IMR-90 (cell line): ENCODE data around the gene PRAME. TPM values are rescaled to one million over a fixed set of nuclear protein-coding genes. Genes with fewer than 3 reads are reported as not detected.

Experiments
- ATAC-seq: fragments of 200-7000 bp; cut with Tn5 transposase; 2 replicates; pipeline ENCODE4 v1.9.1; 2020; ENCODE audit warnings: low read depth, mild to moderate bottlenecking, moderate library complexity
- BruUV-seq: library from RNA; stranded (reverse); fragments of 400-500 nt; replicated peaks from 2 replicates; lab custom pipeline; 2021; lab: Mats Ljungman, UMichigan
- CTCF ChIA-PET: fragments of 300-600 bp; formaldehyde crosslinking; extraction: SDS; loops from one replicate; lab custom pipeline; 2021; ENCODE audit warnings: antibody characterized with exemption; lab: Yijun Ruan, JAX
- POLR2A ChIA-PET: fragments of 300-600 bp; sonication (Branson Sonifier 250); formaldehyde crosslinking; loops from one replicate; lab custom pipeline; 2022; ENCODE audit warnings: antibody characterized with exemption; ENCODE audit not compliant: unreplicated experiment; lab: Charles Lee
- DNase-seq: peaks from one replicate; pipeline ENCODE4 v3.0.0; 2013
- H2AFZ ChIP-seq: replicated peaks from 2 replicates; pipeline ENCODE3; 2013; ENCODE audit warnings: low read length, mild to moderate bottlenecking; ENCODE audit not compliant: poor library complexity
- H2AK5ac ChIP-seq: 2 replicates; pipeline ENCODE4 v1.6.1; 2013; ENCODE audit warnings: low read depth, low read length, inconsistent platforms
- H2AK9ac ChIP-seq: replicated peaks from 2 replicates; pipeline ENCODE3; 2013; ENCODE audit warnings: mild to moderate bottlenecking, low read depth, low read length, moderate library complexity; ENCODE audit not compliant: poor library complexity
- H2BK120ac ChIP-seq: 2 replicates; pipeline ENCODE4 v1.6.1; 2013; ENCODE audit warnings: low read depth, low read length, inconsistent platforms
- H2BK15ac ChIP-seq: 3 replicates; pipeline ENCODE4 v1.6.1; 2013; ENCODE audit warnings: low read depth, low read length, inconsistent platforms
- H2BK20ac ChIP-seq: 2 replicates; pipeline ENCODE4 v1.6.1; 2013; ENCODE audit warnings: low read depth, mild to moderate bottlenecking, inconsistent platforms, low read length, moderate library complexity
- H2BK5ac ChIP-seq: 2 replicates; pipeline ENCODE4 v1.6.1; 2013; ENCODE audit warnings: mild to moderate bottlenecking, low read depth, low read length, inconsistent platforms; ENCODE audit not compliant: poor library complexity, severe bottlenecking
- H3K14ac ChIP-seq: replicated peaks from 2 replicates; pipeline ENCODE4 v1.6.1; 2013; ENCODE audit warnings: low read depth, low read length, inconsistent platforms
- H3K18ac ChIP-seq: 2 replicates; pipeline ENCODE4 v1.6.1; 2013; ENCODE audit warnings: low read depth, low read length, control low read depth
- H3K23ac ChIP-seq: 2 replicates; pipeline ENCODE4 v1.6.1; 2013; ENCODE audit warnings: low read depth, low read length, inconsistent platforms
- H3K27ac ChIP-seq: 2 replicates; pipeline ENCODE4 v1.5.1; 2013; ENCODE audit warnings: mild to moderate bottlenecking, control low read depth, low read length; ENCODE audit not compliant: insufficient read depth
- H3K27me3 ChIP-seq: 2 replicates; pipeline ENCODE4 v1.6.1; 2013; ENCODE audit warnings: low read length; ENCODE audit not compliant: control insufficient read depth, insufficient read depth
- H3K36me3 ChIP-seq: 2 replicates; pipeline ENCODE4 v1.6.1; 2013; ENCODE audit warnings: low read length, mixed read lengths; ENCODE audit not compliant: control insufficient read depth, insufficient read depth
- H3K4ac ChIP-seq: 2 replicates; pipeline ENCODE4 v1.6.1; 2013; ENCODE audit warnings: low read depth, low read length, inconsistent platforms
- H3K4me1 ChIP-seq: 2 replicates; pipeline ENCODE4 v1.6.1; 2013; ENCODE audit warnings: low read length, mixed read lengths; ENCODE audit not compliant: control insufficient read depth, insufficient read depth
- H3K4me2 ChIP-seq: 2 replicates; pipeline ENCODE4 v1.6.1; 2013; ENCODE audit warnings: low read depth, mild to moderate bottlenecking, control low read depth, low read length, moderate library complexity
- H3K4me3 ChIP-seq: 2 replicates; pipeline ENCODE4 v1.5.1; 2013; ENCODE audit warnings: low read depth, mild to moderate bottlenecking, control low read depth, low read length, moderate library complexity; ENCODE audit not compliant: insufficient read depth
- H3K56ac ChIP-seq: 2 replicates; pipeline ENCODE4 v1.6.1; 2013; ENCODE audit warnings: low read length, inconsistent platforms; ENCODE audit not compliant: insufficient read depth; ENCODE audit errors: extremely low read depth
- H3K79me1 ChIP-seq, 2 experiments: 2 replicates each; pipeline ENCODE4 v1.6.1; 2013; ENCODE audit warnings: low read length in 2 of 2, inconsistent platforms in 1 of 2, low read depth in 1 of 2
- H3K9ac ChIP-seq: 2 replicates; pipeline ENCODE4 v1.6.1; 2013; ENCODE audit warnings: low read depth, low read length, control low read depth
- H3K9me1 ChIP-seq: 2 replicates; pipeline ENCODE4 v1.6.1; 2013; ENCODE audit warnings: low read length, inconsistent platforms; ENCODE audit not compliant: insufficient read depth
- H3K9me3 ChIP-seq: 2 replicates; pipeline ENCODE4 v1.6.1; 2013; ENCODE audit warnings: low read length; ENCODE audit not compliant: control insufficient read depth, insufficient read depth
- H4K20me1 ChIP-seq: 2 replicates; pipeline ENCODE4 v1.6.1; 2013; ENCODE audit warnings: low read length, inconsistent platforms; ENCODE audit not compliant: insufficient read depth
- H4K5ac ChIP-seq: 2 replicates; pipeline ENCODE4 v1.6.1; 2013; ENCODE audit warnings: mild to moderate bottlenecking, low read depth, low read length, control low read depth
- H4K8ac ChIP-seq, 2 experiments: 2 replicates each; pipeline ENCODE4 v1.6.1; 2013; ENCODE audit warnings: low read depth in 2 of 2, low read length in 2 of 2, control low read depth in 1 of 2, inconsistent platforms in 1 of 2
- H4K91ac ChIP-seq: 2 replicates; pipeline ENCODE4 v1.6.1; 2013; ENCODE audit warnings: low read depth, low read length, inconsistent platforms; ENCODE audit not compliant: insufficient read depth
- CEBPB ChIP-seq: IDR thresholded peaks from 2 replicates; pipeline ENCODE4 v1.6.1; 2012; ENCODE audit warnings: low read depth, low read length, improper control_type of control experiment
- FOS ChIP-seq: fragments of 150-350 bp; IDR thresholded peaks from 2 replicates; pipeline ENCODE4 v1.6.1; 2016; ENCODE audit warnings: low read depth, low read length
- MAFK ChIP-seq: IDR thresholded peaks from 2 replicates; pipeline ENCODE4 v1.6.1; 2012; ENCODE audit warnings: low read depth, low read length, improper control_type of control experiment
- MAZ ChIP-seq: IDR thresholded peaks from 2 replicates; pipeline ENCODE4 v1.6.1; 2012; ENCODE audit warnings: low read depth, mild to moderate bottlenecking, low read length, improper control_type of control experiment, moderate library complexity, borderline replicate concordance
- NFE2L2 ChIP-seq: fragments of 150-350 bp; IDR thresholded peaks from 2 replicates; pipeline ENCODE4 v1.6.1; 2016; ENCODE audit warnings: low read depth, mild to moderate bottlenecking, low read length
- POLR2A ChIP-seq: IDR thresholded peaks from 2 replicates; pipeline ENCODE4 v1.6.1; 2012; ENCODE audit warnings: mild to moderate bottlenecking, low read depth, low read length
- RAD21 ChIP-seq: IDR thresholded peaks from 2 replicates; pipeline ENCODE4 v1.6.1; 2012; ENCODE audit warnings: low read length, improper control_type of control experiment
- RCOR1 ChIP-seq: IDR thresholded peaks from 2 replicates; pipeline ENCODE4 v1.6.1; 2012; ENCODE audit warnings: mild to moderate bottlenecking, low read length, improper control_type of control experiment; ENCODE audit not compliant: insufficient replicate concordance
- RFX5 ChIP-seq: IDR thresholded peaks from 2 replicates; pipeline ENCODE4 v1.8.0; 2012; ENCODE audit warnings: low read depth, mild to moderate bottlenecking, low read length, moderate library complexity
- WGBS, 2 experiments: methylation state at CpG; one replicate each; pipeline versions ENCODE4 v1.1.5 to v1.1.7; 2013; ENCODE audit warnings: missing lambda C conversion rate in 2 of 2; ENCODE audit not compliant: insufficient read length in 1 of 2; ENCODE audit errors: extremely low coverage in 2 of 2; 5-methylcytosine and 5-hydroxymethylcytosine counted together
- dilution Hi-C: fragments of 300-500 bp; cut with HindIII; formaldehyde crosslinking; loops from one replicate; pipeline ENCODE4 v1.14.3; 2018; ENCODE audit warnings: low sequenced_read_pairs; ENCODE audit not compliant: unreplicated experiment
- in situ Hi-C: fragments of 300-500 bp; cut with MboI; formaldehyde crosslinking; loops from 3 replicates; pipeline ENCODE4 v1.14.3; 2019; ENCODE audit warnings: low sequenced_read_pairs, inconsistent platforms, mixed read lengths
- intact Hi-C: fragments of 100-400 bp; cut with micrococcal nuclease; formaldehyde crosslinking; loops from 2 replicates; pipeline ENCODE4 v1.10.0; 2022
- polyA plus RNA-seq, 3 experiments: library from polyadenylated mRNA; depleted of rRNA; stranded (reverse); fragments of >200 nt; gene quantifications; 2 replicates each; pipeline ENCODE4 v1.2.3, GENCODE V29; 2012; ENCODE audit warnings: low replicate concordance in 1 of 3
- total RNA-seq: library from RNA; depleted of rRNA; stranded (reverse); fragments of >200 nt; gene quantifications from 2 replicates; pipeline ENCODE4 v1.2.3, GENCODE V29; 2012
- TF ChIP-seq, protein P1 (sequence below): conservative IDR thresholded peaks from 2 replicates; pipeline ENCODE4 v1.5.1; 2012; ENCODE audit warnings: mild to moderate bottlenecking, low read depth, low read length, improper control_type of control experiment
- TF ChIP-seq, protein P2 (sequence below): fragments of 150-350 bp; IDR thresholded peaks from 2 replicates; pipeline ENCODE4 v1.6.1; 2016; ENCODE audit warnings: low read depth, mild to moderate bottlenecking, low read length, moderate library complexity, borderline replicate concordance

PRAME gene
- total and polyA plus RNA-seq, 2 of the 4 experiments (the other 2 are of a cell fraction) = not detected

DNA sequence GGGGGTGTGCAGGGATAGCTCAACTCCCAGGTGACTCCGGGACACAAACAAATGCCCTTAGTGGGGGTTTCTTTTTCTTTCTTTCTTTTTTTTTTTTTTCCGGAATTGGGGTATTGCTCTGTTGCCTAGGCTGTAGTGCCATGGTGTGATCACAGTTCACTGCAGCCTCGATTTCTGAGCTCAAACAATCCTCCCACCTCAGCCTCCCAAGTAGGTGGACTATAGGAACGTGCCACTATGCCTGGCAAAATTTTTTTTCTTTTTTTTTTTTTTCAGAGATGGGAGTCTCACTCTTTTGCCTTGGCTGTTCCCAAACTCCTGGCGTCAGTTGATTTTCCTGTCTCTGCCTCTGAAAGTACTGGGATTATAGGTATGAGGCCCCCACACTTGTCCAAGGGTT, 25.2 kb downstream of the PRAME start:
- H3K36me3 ChIP-seq = no peaks in the 10 kb centered on the region
- H4K8ac ChIP-seq = no peak overlapping the region
- no peaks in the 10 kb centered on the region for H3K9me1 ChIP-seq
- no peak overlapping the region for H2BK20ac ChIP-seq
- no peak overlapping the region for H4K5ac ChIP-seq
- H3K79me1 ChIP-seq = no peaks in the 10 kb centered on the region
- no peak overlapping the region for H3K9ac ChIP-seq
- no CpG with 5 or more reads among the region's 5 CpGs for WGBS, 2 experiments
- TF ChIP-seq CEBPB (no peak), MAFK (no peak), RAD21 (no peak), RFX5 (no peak), POLR2A (no peak), MAZ (no peak), RCOR1 (no peak), NFE2L2 (no peak), FOS (no peak)
- TF ChIP-seq, protein P1, sequence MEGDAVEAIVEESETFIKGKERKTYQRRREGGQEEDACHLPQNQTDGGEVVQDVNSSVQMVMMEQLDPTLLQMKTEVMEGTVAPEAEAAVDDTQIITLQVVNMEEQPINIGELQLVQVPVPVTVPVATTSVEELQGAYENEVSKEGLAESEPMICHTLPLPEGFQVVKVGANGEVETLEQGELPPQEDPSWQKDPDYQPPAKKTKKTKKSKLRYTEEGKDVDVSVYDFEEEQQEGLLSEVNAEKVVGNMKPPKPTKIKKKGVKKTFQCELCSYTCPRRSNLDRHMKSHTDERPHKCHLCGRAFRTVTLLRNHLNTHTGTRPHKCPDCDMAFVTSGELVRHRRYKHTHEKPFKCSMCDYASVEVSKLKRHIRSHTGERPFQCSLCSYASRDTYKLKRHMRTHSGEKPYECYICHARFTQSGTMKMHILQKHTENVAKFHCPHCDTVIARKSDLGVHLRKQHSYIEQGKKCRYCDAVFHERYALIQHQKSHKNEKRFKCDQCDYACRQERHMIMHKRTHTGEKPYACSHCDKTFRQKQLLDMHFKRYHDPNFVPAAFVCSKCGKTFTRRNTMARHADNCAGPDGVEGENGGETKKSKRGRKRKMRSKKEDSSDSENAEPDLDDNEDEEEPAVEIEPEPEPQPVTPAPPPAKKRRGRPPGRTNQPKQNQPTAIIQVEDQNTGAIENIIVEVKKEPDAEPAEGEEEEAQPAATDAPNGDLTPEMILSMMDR = no peak
- TF ChIP-seq, protein P2, sequence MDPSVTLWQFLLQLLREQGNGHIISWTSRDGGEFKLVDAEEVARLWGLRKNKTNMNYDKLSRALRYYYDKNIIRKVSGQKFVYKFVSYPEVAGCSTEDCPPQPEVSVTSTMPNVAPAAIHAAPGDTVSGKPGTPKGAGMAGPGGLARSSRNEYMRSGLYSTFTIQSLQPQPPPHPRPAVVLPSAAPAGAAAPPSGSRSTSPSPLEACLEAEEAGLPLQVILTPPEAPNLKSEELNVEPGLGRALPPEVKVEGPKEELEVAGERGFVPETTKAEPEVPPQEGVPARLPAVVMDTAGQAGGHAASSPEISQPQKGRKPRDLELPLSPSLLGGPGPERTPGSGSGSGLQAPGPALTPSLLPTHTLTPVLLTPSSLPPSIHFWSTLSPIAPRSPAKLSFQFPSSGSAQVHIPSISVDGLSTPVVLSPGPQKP = no peak
- ATAC-seq (no peak), DNase-seq (no peak)
- in situ Hi-C loops = no loop called here
- H3K27ac ChIP-seq = no peak overlapping the region
- H2AK5ac ChIP-seq = no peak overlapping the region
- no peak overlapping the region for H4K91ac ChIP-seq
- H3K9me3 ChIP-seq = no peaks in the 10 kb centered on the region
- no peaks in the 10 kb centered on the region for H4K20me1 ChIP-seq
- no peak overlapping the region for H2AFZ ChIP-seq
- H2BK5ac ChIP-seq = no peak overlapping the region
- H3K27me3 ChIP-seq = no peaks in the 10 kb centered on the region
- H2BK15ac ChIP-seq = no peak overlapping the region
- intact Hi-C loops = no loop called here
- BruUV-seq = no TSS peak
- H3K4ac ChIP-seq = no peak overlapping the region
- no peak overlapping the region for H3K4me3 ChIP-seq
- no peak overlapping the region for H2AK9ac ChIP-seq
- no peak overlapping the region for H3K23ac ChIP-seq
- no peak overlapping the region for H3K4me2 ChIP-seq
- dilution Hi-C loops = no loop called here
- no peak overlapping the region for H2BK120ac ChIP-seq
- ChIA-PET POLR2A (no interaction called here), CTCF (no interaction called here)
- H3K4me1 ChIP-seq = no peaks in the 10 kb centered on the region
- H3K14ac ChIP-seq = no peak overlapping the region
- no peak overlapping the region for H3K56ac ChIP-seq
- H3K18ac ChIP-seq = no peak overlapping the region
